Stimulated activated CD4-positive, alpha-beta T cell treated with anti-CD3 and anti-CD28 coated beads, Interleukin-15, amount 100 ng/mL, for 1 hour (primary cell): ENCODE measurements around the gene SLC25A40.

ENCODE experiments used
- DNase-seq, 2 donors: peaks; one replicate each; pipeline ENCODE4 v3.0.0-alpha.2; 2020; ENCODE audit warnings: low read depth in 1 of 2, low spot score in 1 of 2

The SLC25A40 gene

GRCh38 chr7:87785368-87785995, 90.7 kb downstream of the SLC25A40 start:
- no peak for DNase-seq

DNA sequence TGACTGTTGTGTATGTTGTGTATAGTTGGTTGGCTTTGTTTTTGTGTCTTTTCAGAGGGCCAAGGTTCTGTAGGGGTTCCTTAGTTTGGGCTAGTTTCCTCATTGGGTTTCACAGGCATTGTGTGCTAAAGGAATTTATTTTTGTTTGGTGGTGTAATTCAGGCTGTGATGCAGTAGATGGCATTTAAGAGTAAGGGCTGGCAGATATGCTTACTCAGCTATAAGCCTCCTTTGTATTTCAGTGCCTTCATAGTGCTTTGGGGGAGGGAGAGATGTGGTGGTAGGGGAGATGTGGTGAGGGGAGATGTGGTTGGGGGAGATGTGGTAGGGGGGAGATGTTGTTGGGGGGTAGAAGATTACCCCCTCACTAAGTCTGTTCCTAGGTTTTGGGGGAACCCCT, 91.7 kb downstream of the SLC25A40 start:
- DNase-seq = no peak
